Measurements from ENCODE around the gene MGMT. TPM values are rescaled to one million over a fixed set of nuclear protein-coding genes. Genes with fewer than 3 reads are reported as not detected.
A peak's percentile ranks its signal among the peaks of the same experiment; 100 is the strongest.

MGMT gene
- total RNA-seq, 1 donor from 2014 or later, result 58.5 TPM

GRCh38 chr10:129809431-129809830, 342.4 kb downstream of the MGMT start:
- DNase-seq (ENCODE audit: low spot score), result no peak
- no peak for ATAC-seq

DNA sequence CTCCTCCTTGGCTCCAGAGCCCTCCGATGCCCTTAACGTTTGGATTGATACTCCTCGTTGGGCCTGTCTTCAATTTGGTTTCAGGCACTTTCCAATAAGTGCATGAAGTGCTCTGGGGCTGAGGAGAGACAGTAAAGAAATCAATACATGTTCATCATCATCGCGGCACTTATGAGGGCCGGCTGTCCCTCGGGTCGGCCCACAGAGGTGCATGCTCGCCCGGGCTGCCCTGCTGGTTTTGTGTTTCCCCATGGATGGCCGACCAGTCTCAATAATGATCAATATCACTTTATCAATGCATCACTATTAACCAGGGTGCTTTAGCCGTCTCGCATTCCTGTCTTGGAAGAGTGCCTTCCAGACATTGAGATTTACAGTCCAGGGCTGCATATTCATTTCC, 342.8 kb downstream of the MGMT start:
- DNase-seq (ENCODE audit: low spot score) (no peak), ATAC-seq (no peak)

DNA sequence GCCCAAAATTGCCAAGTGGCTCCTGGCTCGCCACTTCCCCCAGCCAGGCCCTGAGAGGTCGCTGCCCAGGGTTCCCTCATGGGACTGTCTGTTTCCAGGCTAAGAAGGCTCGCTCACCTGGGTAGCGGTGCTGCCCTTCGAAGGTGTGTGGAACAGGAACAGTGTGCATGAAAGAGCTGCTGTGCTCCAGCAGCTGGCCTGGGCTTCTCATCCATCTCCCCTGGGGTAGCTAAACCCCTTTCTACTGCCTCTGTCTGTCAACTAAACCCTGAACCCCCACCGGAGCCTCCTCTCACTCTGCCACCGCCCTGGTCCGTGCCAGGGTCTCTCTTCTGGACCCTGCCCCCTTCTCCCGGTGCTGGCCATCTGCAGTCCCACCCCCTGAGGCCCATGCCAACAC, 344.2 kb downstream of the MGMT start:
- DNase-seq (ENCODE audit: low spot score) (no peak), ATAC-seq (no peak)

DNA sequence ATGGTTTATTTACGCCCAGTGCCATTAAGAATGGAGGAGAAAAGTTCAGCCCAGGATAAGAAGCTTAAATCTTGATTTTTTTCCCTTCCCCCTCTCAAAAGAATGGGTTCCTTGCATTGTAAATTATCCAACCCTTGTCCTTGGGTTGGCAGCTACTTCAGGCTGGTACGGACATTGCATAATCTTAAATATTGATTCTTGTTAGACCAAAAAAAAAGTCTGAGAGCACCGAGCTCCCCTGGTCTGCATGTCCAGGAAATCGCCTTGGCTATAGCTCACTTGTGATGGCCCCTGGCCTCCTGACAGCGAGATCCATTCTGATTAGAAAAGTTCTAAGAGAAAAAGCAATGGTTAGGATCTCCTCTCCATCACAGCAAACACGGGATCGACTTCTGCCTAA, 345.4 kb downstream of the MGMT start:
- DNase-seq (ENCODE audit: low spot score) (no peak), ATAC-seq (peak; percentile 58)

DNA sequence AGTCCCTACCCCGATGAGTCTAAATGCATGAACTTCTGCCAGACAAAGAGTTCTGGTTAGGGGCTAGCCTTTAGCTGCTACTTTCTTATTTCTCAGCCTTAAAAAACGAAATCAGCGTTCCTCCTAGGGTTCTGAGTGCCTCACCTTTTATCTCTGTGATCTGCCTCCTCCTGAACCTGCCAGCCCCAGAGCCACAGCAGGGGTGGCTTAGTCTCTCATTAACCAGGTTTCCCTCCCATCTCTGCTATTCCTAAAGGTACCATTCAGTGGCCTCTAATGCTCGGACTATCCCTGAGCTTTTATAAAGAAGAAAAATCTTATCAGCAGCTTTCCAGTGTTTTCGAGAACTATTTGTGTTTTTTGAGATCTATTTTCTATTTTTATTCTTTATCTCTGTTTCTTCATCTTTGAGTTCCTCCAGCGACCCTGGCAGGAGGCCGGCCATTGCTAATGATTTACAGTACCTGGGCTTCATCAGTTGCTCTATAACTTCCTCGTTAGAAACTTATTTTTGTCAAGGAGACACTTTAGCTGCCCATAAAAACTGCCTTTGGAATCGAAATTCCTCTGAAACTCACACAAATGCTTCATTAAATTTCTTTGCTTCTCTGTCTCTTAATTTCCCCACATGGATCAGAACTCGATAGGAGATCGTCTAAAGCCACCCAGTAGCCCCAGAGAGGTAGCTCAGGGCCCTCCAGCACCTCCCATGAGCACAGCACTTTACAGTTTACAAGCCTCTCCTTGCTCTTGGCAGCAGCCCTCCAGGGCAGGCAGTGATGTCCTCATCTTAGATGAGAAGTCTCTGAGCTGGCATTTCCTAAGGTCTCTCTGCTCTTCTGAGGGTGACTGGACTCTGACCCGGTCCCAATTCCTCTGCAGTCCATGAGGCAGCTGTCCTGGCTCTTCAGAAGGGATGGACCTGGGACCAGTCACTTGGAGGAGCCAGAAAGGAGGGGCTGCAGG, 347.9 kb downstream of the MGMT start:
- ATAC-seq (peak; percentile 27), DNase-seq (ENCODE audit: low spot score) (no peak)

GRCh38 chr10:129815898-129816655, 349.0 kb downstream of the MGMT start:
- DNase-seq (ENCODE audit: low spot score), result no peak
- ATAC-seq, result no peak

- ATAC-seq (no peak), DNase-seq (ENCODE audit: low spot score) (no peak)
These were observed 349.6 kb downstream of the MGMT start for GRCh38 chr10:129816656-129817045.
